K562 (cell line): ENCODE data around the gene TAS1R3. TPM values are rescaled to one million over a fixed set of nuclear protein-coding genes. Genes with fewer than 3 reads are reported as not detected.
A peak's percentile ranks its signal among the peaks of the same experiment; 100 is the strongest.

Source experiments
- ATAC-seq: fragments of 200-7000 bp; cut with Tn5 transposase; 3 replicates; pipeline ENCODE4 v1.9.1; 2020; ENCODE audit warnings: moderate library complexity
- BruUV-seq: library from RNA; stranded (reverse); fragments of 400-500 nt; replicated peaks from 2 replicates; lab custom pipeline; 2021; lab: Mats Ljungman, UMichigan
- CTCF ChIA-PET: fragments of 300-600 bp; formaldehyde crosslinking; extraction: SDS; loops from one replicate; lab custom pipeline; 2021; ENCODE audit warnings: low intra/inter-chr PET ratio; lab: Yijun Ruan, JAX
- POLR2A ChIA-PET: fragments of 300-600, 350-650 bp; sonication (Branson Sonifier 250); formaldehyde crosslinking; extraction: SDS; loops from one replicate; lab custom pipeline; 2021; ENCODE audit warnings: antibody characterized with exemption, inconsistent platforms; lab: Yijun Ruan, JAX
- DNase-seq, 4 experiments: peaks; one replicate each; pipeline versions ENCODE4 v3.0.0 to v3.0.0-alpha.2; 2011 to 2018; ENCODE audit warnings: low spot score in 3 of 4, mixed read lengths in 3 of 4; ENCODE audit errors: extremely low read depth in 1 of 4
- FAIRE-seq: peaks from 2 replicates; lab custom pipeline; 2011; peaks lifted over from hg19 to GRCh38; lab: Jason Lieb, UNC
- H2AFZ ChIP-seq: 2 replicates; pipeline ENCODE4 v1.6.0; 2011; ENCODE audit warnings: low read depth, low read length, control low read depth, inconsistent platforms
- H3K27ac ChIP-seq: fragments of 200-600 bp; 3 replicates; pipeline ENCODE4 v1.8.0; 2011; ENCODE audit warnings: low read depth, mild to moderate bottlenecking, control low read depth, inconsistent platforms, low read length, moderate library complexity, mixed read lengths; ENCODE audit errors: extremely low read depth
- H3K27me3 ChIP-seq, 2 experiments: fragments of 300-600 bp in 1 of 2; 2 replicates in 1 of 2; 3 replicates in 1 of 2; pipeline versions ENCODE4 v1.6.0 to v1.8.0; 2011; ENCODE audit warnings: inconsistent platforms in 2 of 2, low read length in 2 of 2, mild to moderate bottlenecking in 1 of 2, mixed read lengths in 1 of 2, moderate library complexity in 1 of 2; ENCODE audit not compliant: control insufficient read depth in 2 of 2, insufficient read depth in 2 of 2
- H3K36me3 ChIP-seq: fragments of 300-600 bp; 3 replicates; pipeline ENCODE4 v1.8.0; 2011; ENCODE audit warnings: mild to moderate bottlenecking, low read length, inconsistent platforms; ENCODE audit not compliant: control insufficient read depth, insufficient read depth
- H3K4me1 ChIP-seq, 2 experiments: fragments of 200-600 bp in 1 of 2; replicated peaks in 1 of 2; 2 replicates in 1 of 2; 3 replicates in 1 of 2; pipeline versions ENCODE4 v1.5.1 to v1.8.0; 2011; ENCODE audit warnings: inconsistent platforms in 2 of 2, low read length in 2 of 2, mild to moderate bottlenecking in 1 of 2, mixed read lengths in 1 of 2, moderate library complexity in 1 of 2; ENCODE audit not compliant: control insufficient read depth in 2 of 2, insufficient read depth in 2 of 2
- H3K4me2 ChIP-seq: 2 replicates; pipeline ENCODE4 v1.6.1; 2011; ENCODE audit warnings: low read length, control low read depth, inconsistent platforms, mixed read lengths; ENCODE audit not compliant: insufficient read depth
- H3K4me3 ChIP-seq: fragments of 200-600 bp; sonication (generic), shearing (Covaris generic); 2 replicates; pipeline ENCODE4 v1.5.1; 2016; ENCODE audit warnings: control low read depth, inconsistent platforms
- H3K79me2 ChIP-seq: fragments of 200-600 bp; 3 replicates; pipeline ENCODE4 v1.8.0; 2011; ENCODE audit warnings: low read length, inconsistent platforms; ENCODE audit not compliant: control insufficient read depth, insufficient read depth
- H3K9ac ChIP-seq, 2 experiments: 2 replicates each; pipeline versions ENCODE4 v1.6.0 to v1.6.1; 2011; ENCODE audit warnings: low read depth in 2 of 2, low read length in 2 of 2, control low read depth in 1 of 2, inconsistent platforms in 1 of 2, mild to moderate bottlenecking in 1 of 2, mixed read lengths in 1 of 2; ENCODE audit not compliant: insufficient read depth in 1 of 2
- H3K9me1 ChIP-seq: one replicate; pipeline ENCODE4 v1.6.0; 2011; ENCODE audit warnings: inconsistent platforms, mild to moderate bottlenecking, low read length, moderate library complexity; ENCODE audit not compliant: control insufficient read depth, insufficient read depth
- H3K9me3 ChIP-seq: replicated peaks from 2 replicates; pipeline ENCODE4 v1.5.1; 2011; ENCODE audit warnings: low read depth, low read length, inconsistent platforms; ENCODE audit not compliant: control insufficient read depth, insufficient read depth
- H4K20me1 ChIP-seq: replicated peaks from 2 replicates; pipeline ENCODE4 v1.6.1; 2011; ENCODE audit warnings: low read length, inconsistent platforms, mixed read lengths; ENCODE audit not compliant: control insufficient read depth, insufficient read depth
- BCOR ChIP-seq: fragments of 450-650 bp; IDR thresholded peaks from 2 replicates; pipeline ENCODE4 v1.6.1; 2016
- KDM1A ChIP-seq, 2 experiments: fragments of 450-650 bp; IDR thresholded peaks; 2 replicates each; pipeline ENCODE4 v1.6.1; 2016; ENCODE audit warnings: mild to moderate bottlenecking in 2 of 2
- MBD2 ChIP-seq: sonication (generic); IDR thresholded peaks from 2 replicates; pipeline ENCODE4 v1.6.1; 2016; ENCODE audit warnings: low read depth, borderline replicate concordance
- MTF1 ChIP-seq: fragments of 250-450 bp; sonication (Bioruptor Pico); IDR thresholded peaks from 2 replicates; pipeline ENCODE4 v1.9.0; 2021; ENCODE audit warnings: moderate library complexity, mild to moderate bottlenecking, inconsistent platforms, borderline replicate concordance
- POLR2G ChIP-seq: fragments of 200-400 bp; formaldehyde crosslinking; IDR thresholded peaks from 2 replicates; pipeline ENCODE4 v1.6.1; 2017; ENCODE audit warnings: low read depth, mild to moderate bottlenecking, antibody characterized with exemption, low read length, moderate library complexity
- RBFOX2 ChIP-seq: fragments of 200-400 bp; formaldehyde crosslinking; IDR thresholded peaks from 2 replicates; pipeline ENCODE4 v1.6.1; 2017; ENCODE audit warnings: low read depth, mild to moderate bottlenecking, low read length, moderate library complexity
- SIRT6 ChIP-seq: IDR thresholded peaks from one replicate; pipeline ENCODE4 v1.6.1; 2012; ENCODE audit warnings: low read depth, mild to moderate bottlenecking, control low read depth, inconsistent platforms, low read length, moderate library complexity
- SRF ChIP-seq, 2 experiments: fragments of 250-450, 450-650 bp in 1 of 2; sonication (Bioruptor Pico) in 1 of 2; sonication (generic) in 1 of 2; formaldehyde crosslinking; IDR thresholded peaks; 2 replicates each; pipeline versions ENCODE4 v1.5.0 to v1.5.1; 2020 to 2022; ENCODE audit warnings: mild to moderate bottlenecking in 1 of 2, missing genetic modification reagents in 1 of 2
- ZFP36 ChIP-seq: fragments of 150-350 bp; IDR thresholded peaks from 2 replicates; pipeline ENCODE4 v1.6.1; 2018; ENCODE audit warnings: low read length, low read depth; ENCODE audit not compliant: partially characterized antibody
- ZNF175 ChIP-seq: fragments of 200-800 bp; sonication (Bioruptor generic); IDR thresholded peaks from 2 replicates; pipeline ENCODE4 v1.6.1; 2016; ENCODE audit warnings: low read depth, mild to moderate bottlenecking, missing genetic modification characterization, missing compliant biosample characterization
- WGBS: fragments of 100-300 bp; shearing (Covaris generic); methylation state at CpG from one replicate; pipeline ENCODE4 v1.1.6; 2016; ENCODE audit warnings: low coverage, mixed read lengths; ENCODE audit not compliant: insufficient coverage; ENCODE audit errors: missing lambda C conversion rate; 5-methylcytosine and 5-hydroxymethylcytosine counted together
- in situ Hi-C: fragments of 300-500 bp; cut with MboI; formaldehyde crosslinking; loops from 4 replicates; pipeline ENCODE4 v1.15.0; 2018; ENCODE audit warnings: inconsistent platforms, mixed read lengths
- intact Hi-C: fragments of 100-400 bp; cut with micrococcal nuclease; formaldehyde crosslinking; loops from 2 replicates; pipeline ENCODE4 v1.14.2; 2022
- polyA plus RNA-seq, 8 experiments: library from polyadenylated mRNA; depleted of rRNA in 4 of 8; stranded (reverse) in 5 of 8; unstranded in 3 of 8; fragments of >200 nt; fragmentation: Nextera tagmentation in 2 of 8; fragmentation: Illumina TruSeq in 1 of 8; extraction: Ambion mirVana in 2 of 8; extraction: Trizol in 1 of 8; gene quantifications; 2 replicates each; pipeline versions ENCODE4 v1.2.1 to v1.2.3, GENCODE V29; 2011 to 2014; ENCODE audit warnings: inconsistent platforms in 1 of 8, missing spikeins in 1 of 8
- total RNA-seq, 7 experiments: library from RNA; depleted of rRNA in 6 of 7; stranded (reverse); fragments of >200 nt in 6 of 7; fragmentation: Illumina TruSeq in 2 of 7; extraction: Trizol in 2 of 7; gene quantifications; 2 replicates each; pipeline versions ENCODE4 v1.2.1 to v1.2.3, GENCODE V29; 2011 to 2021; ENCODE audit warnings: low replicate concordance in 1 of 7
- TF ChIP-seq, protein P1 (sequence below), 3 experiments: fragments of 200-800 bp in 1 of 3; sonication (Bioruptor generic) in 1 of 3; sonication (generic) in 1 of 3; formaldehyde crosslinking in 1 of 3; IDR thresholded peaks; 2 replicates each; pipeline versions ENCODE4 v1.6.1 to v1.8.0; 2016 to 2022; ENCODE audit warnings: mild to moderate bottlenecking in 2 of 3, missing compliant biosample characterization in 2 of 3, missing genetic modification characterization in 2 of 3, missing genetic modification reagents in 1 of 3

The TAS1R3 gene
- total and polyA plus RNA-seq, 9 of the 15 experiments (the other 6 are each of a cell fraction or from before 2014, with no cell fraction given), result 0.07 to 0.13 TPM; not detected in 7

GRCh38 chr1:1345860-1346500, 14.9 kb downstream of the TAS1R3 start:
- no peak overlapping the region; the same call in 2 of the 3 replicates for H3K27ac ChIP-seq
- no peak overlapping the region for H2AFZ ChIP-seq
- TF ChIP-seq KDM1A (IDR thresholded peaks at IDR 0.05), result no peak
- TF ChIP-seq BCOR, result 0 out of 2 replicates have a peak, but pooled peaks have one; percentile 32
- peak; percentile 19 for TF ChIP-seq RBFOX2
- TF ChIP-seq ZNF175 (CRISPR knock-in tag), result no peak
- TF ChIP-seq SRF (CRISPR knock-in tag; IDR thresholded peaks at IDR 0.05), result no peak
- TF ChIP-seq POLR2G, result 0 out of 2 replicates have a peak, but pooled peaks have one; percentile 2
- no peak for TF ChIP-seq MTF1
- TF ChIP-seq ZFP36, result peak; percentile 50
- TF ChIP-seq MBD2, result no peak
- TF ChIP-seq, protein P1, sequence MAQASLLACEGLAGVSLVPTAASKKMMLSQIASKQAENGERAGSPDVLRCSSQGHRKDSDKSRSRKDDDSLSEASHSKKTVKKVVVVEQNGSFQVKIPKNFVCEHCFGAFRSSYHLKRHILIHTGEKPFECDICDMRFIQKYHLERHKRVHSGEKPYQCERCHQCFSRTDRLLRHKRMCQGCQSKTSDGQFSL (CRISPR knock-in tag; IDR thresholded peaks at IDR 0.05), result 0 out of 2 replicates have a peak, but pooled peaks have one; percentile 25
- TF ChIP-seq, protein P1 (tag; IDR thresholded peaks at IDR 0.05), result no peak
- TF ChIP-seq SIRT6, result no peak
- TF ChIP-seq, all 486 proteins: peak for 5
- POLR2A ChIA-PET, result interaction anchor here (1.3 to 4.8 kb wide), 4 partner anchors 9 to 30 kb away, joined by 7 to 22 read pairs (median 8); partner anchors contain the start of gene AURKAIP1
- 85% methylated on average over 12 of the region's 12 CpGs for WGBS
- Histone ChIP-seq H3K9ac (peak overlapping the region in 1 of 2 experiments; percentile 98; a peak in 2 of 4 replicates), H3K9me1 (peaks cover 8% of the 10 kb centered on the region), H3K79me2 (peaks cover 65% of the 10 kb centered on the region), H4K20me1 (peaks cover 42% of the 10 kb centered on the region; the same call in 1 of the 2 replicates), H3K4me3 (no peak overlapping the region), H3K4me2 (no peak overlapping the region), H3K36me3 (peaks cover 41% of the 10 kb centered on the region; the same call in 2 of the 3 replicates), H3K4me1 (peaks cover 9 to 81% of the 10 kb centered on the region in 2 experiments; a peak in 3 of 5 replicates), H3K27me3 (no peaks in the 10 kb centered on the region), H3K9me3 (0 out of 2 replicates have a peak, but pooled peaks cover 2% of the 10 kb centered on the region)
- no peak for ATAC-seq
- CTCF ChIA-PET, result no interaction called here
- BruUV-seq, result no TSS peak
- in situ Hi-C loops (no loop called here), intact Hi-C loops (no loop called here)
- no peak for DNase-seq
- no peak for FAIRE-seq
